COR-L47 (cell line): ENCODE data around the gene GTPBP6.
"Not testable (repeated sequence)": the region's sequence is repeated elsewhere in the genome, so short reads cannot be mapped to it uniquely, and the experiment has no call there.

Experiments
- DNase-seq: peaks from one replicate; lab custom pipeline; 2025; lab: John Stamatoyannopoulos, UW

The GTPBP6 gene

DNA sequence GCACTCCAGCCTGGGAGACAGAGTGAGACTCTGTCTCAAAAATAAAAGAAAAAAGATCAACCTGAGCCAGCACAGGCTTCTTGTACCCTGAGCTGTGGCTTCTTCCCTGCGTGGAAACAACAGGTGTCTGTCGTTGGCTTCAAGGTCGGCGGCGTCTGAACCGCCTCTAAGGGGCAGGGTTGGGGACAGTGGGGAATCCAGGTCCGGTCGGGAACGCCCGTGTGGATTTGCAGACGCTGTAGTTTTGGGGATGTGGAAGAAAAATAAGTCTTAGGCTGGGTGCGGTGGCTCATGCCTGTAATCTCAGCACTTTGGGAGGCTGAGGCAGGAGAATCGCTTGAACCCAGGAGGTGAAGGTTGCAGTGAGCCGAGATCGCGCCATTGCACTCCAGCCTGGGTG, 54.6 kb downstream of the GTPBP6 start:
- DNase-seq, result not testable (repeated sequence)

DNA sequence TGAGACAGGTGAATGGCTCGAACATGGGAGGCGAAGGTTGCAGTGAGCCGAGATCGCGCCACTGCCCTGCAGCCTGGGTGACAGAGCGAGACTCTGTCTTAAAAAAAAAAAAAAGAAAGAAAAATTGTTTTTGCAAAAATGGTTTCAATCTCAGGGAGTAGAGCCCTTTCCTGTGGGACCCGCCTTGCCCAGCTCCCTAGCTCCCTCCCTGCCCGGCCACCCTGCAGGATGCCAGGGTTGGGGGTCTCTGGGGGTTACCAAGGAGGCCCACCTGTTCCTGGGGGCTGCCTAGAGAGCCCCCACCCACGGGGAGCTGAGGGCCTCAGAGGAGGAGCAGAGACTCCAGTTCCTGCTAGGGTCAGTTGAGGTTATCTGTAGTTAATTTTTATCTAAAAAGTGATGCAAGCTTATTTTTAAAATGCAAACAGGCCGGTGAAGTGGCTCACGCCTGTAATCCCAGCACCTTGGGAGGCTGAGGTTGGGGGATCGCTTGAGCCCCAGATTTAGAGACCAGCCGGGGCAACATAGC, 56.2 kb downstream of the GTPBP6 start:
- no peak for DNase-seq

DNA sequence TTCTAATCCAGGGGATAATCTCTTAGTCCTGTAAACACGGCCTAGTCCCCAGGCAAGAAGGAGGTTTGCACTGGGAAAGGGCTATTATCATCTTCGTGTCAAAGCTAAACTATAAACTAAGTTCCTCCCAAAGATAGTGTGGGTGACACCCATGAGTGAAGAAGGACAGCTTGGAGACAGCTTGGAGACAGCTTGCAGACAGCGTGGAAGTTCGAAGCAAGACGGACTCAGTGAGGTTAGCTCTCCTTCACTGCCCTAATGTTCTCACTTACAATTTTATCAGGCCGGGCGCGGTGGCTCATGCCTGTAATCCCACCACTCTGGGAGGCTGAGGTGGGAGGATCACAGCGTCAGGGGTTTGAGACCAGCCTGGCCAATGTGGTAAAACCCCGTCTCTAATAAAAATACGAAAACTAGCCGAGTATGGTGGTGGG, 56.7 kb downstream of the GTPBP6 start:
- DNase-seq, result no peak

- DNase-seq, result no peak
These were observed 57.3 kb downstream of the GTPBP6 start for GRCh38 chrX:261167-261918.

- DNase-seq, result no peak
These were observed 58.8 kb downstream of the GTPBP6 start for GRCh38 chrX:259692-260355.

GRCh38 chrX:258291-259040, 60.1 kb downstream of the GTPBP6 start:
- no peak for DNase-seq

DNA sequence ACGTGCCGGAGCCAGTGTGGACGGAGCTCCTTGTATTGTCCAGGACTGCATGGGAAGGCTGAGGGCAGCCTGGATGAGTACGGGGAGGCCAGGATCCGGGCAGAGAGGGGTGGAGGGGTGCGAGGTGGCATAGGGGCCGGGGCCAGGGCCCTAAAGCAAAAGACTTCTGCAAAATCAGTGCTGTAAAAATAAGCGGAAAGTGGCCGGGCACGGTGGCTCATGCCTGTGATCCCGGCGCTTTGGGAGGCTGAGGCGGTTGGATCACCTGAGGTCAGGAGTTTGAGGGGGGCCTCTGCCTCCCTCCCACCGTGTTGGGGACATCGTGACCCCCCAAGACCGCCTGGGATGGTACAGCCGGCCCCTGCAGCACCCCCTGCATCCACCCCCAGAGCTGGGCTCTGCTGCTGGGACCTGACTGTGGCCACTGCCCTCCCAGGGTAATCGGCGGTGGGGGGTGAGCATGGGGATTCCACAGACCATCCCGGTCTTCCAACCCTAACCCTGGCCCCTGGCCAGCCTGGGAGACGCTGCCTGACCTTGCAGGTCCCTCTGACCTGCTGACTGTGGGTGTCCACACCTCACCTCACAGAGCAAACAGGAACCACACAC, 60.8 kb downstream of the GTPBP6 start:
- no peak for DNase-seq

DNA sequence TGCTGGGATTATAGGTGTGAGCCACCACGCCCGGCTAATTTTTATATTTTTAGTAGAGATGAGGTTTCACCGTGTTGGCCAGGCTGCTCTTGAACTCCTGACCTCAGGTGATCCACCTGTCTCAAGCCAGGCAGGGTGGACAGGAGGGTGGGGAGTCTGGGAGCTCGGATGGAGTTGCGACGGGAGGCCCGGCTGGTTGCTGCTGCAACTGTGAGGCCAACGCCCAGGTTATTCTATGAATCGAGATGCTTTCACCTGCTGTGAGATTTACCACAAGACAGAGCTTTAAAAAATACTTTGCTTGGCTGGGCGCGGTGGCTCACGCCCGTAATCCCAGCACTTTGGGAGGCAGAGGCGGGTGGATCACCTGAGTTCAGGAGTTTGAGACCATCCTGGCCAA, 61.5 kb downstream of the GTPBP6 start:
- not testable (repeated sequence) for DNase-seq

DNA sequence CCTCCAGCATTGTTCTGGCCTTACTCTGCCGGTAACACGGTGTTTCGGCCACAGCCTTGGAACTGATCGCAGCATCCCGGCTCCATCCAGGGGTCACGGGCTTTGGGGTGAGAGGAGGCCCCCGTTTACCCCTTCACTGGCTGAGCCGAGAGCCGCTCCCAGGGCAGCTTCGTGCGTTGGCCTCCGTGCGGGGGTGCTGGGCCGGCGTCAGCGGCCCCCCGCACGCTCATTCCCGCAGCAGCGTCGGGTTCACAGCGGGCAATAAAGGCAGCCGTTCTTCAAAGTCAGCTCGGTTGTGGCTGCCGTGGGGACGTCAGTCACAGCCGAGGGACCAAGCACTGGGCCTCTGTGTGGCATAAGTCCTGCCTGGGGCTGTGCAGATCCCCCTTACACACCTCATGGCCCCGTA, 62.7 kb downstream of the GTPBP6 start:
- DNase-seq, result no peak
